K562 (cell line): Measurements from ENCODE around the gene EDARADD. TPM values are rescaled to one million over a fixed set of nuclear protein-coding genes. Genes with fewer than 3 reads are reported as not detected.

Source experiments
- ELK1 ChIP-seq: sonication (generic); formaldehyde crosslinking; IDR thresholded peaks from 2 replicates; pipeline ENCODE4 v1.8.1; 2022; ENCODE audit warnings: missing genetic modification reagents
- FOSL1 ChIP-seq: fragments of 200-800 bp; sonication (Bioruptor generic); conservative IDR thresholded peaks from 2 replicates; pipeline ENCODE4 v1.6.1; 2016; ENCODE audit warnings: missing genetic modification characterization, missing compliant biosample characterization
- GTF2F1 ChIP-seq: IDR thresholded peaks from 2 replicates; pipeline ENCODE4 v1.6.1; 2011; ENCODE audit warnings: low read depth, low read length, improper control_type of control experiment
- HBP1 ChIP-seq: fragments of 450-650 bp; formaldehyde crosslinking; IDR thresholded peaks from 2 replicates; pipeline ENCODE4 v1.4.0; 2022; ENCODE audit warnings: missing genetic modification characterization
- HDAC6 ChIP-seq: IDR thresholded peaks from 2 replicates; pipeline ENCODE4 v1.6.1; 2012; ENCODE audit warnings: low read depth, mild to moderate bottlenecking, control low read depth, inconsistent platforms, low read length, moderate library complexity
- L3MBTL2 ChIP-seq: fragments of 450-650 bp; IDR thresholded peaks from 2 replicates; pipeline ENCODE4 v1.6.1; 2016; ENCODE audit warnings: mild to moderate bottlenecking, moderate library complexity
- MEF2A ChIP-seq: IDR thresholded peaks from 2 replicates; pipeline ENCODE4 v1.6.1; 2011; ENCODE audit warnings: low read depth, mild to moderate bottlenecking, low read length, moderate library complexity; ENCODE audit not compliant: control insufficient read depth
- MTA2 ChIP-seq: fragments of 450-650 bp; IDR thresholded peaks from 2 replicates; pipeline ENCODE4 v1.6.1; 2016; ENCODE audit warnings: low read depth
- MXD1 ChIP-seq: fragments of 250-450 bp; sonication (Bioruptor Pico); IDR thresholded peaks from 2 replicates; pipeline ENCODE4 v1.8.0; 2021; ENCODE audit warnings: borderline replicate concordance, mild to moderate bottlenecking, moderate library complexity; ENCODE audit not compliant: poor library complexity, severe bottlenecking
- MYNN ChIP-seq, 2 experiments: sonication (generic); formaldehyde crosslinking in 1 of 2; IDR thresholded peaks; 2 replicates each; pipeline versions ENCODE4 v1.5.0 to v1.6.1; 2016 to 2020; ENCODE audit warnings: antibody characterized with exemption in 1 of 2, missing genetic modification reagents in 1 of 2
- PML ChIP-seq: IDR thresholded peaks from 2 replicates; pipeline ENCODE4 v1.6.1; 2012; ENCODE audit warnings: low read length, inconsistent platforms
- RAD21 ChIP-seq, 2 experiments: fragments of 250-450 bp in 1 of 2; fragments of 450-650 bp in 1 of 2; sonication (Bioruptor Pico) in 1 of 2; formaldehyde crosslinking in 1 of 2; IDR thresholded peaks in 1 of 2; conservative IDR thresholded peaks in 1 of 2; 2 replicates each; pipeline versions ENCODE4 v1.4.0 to v1.8.0; 2020 to 2022; ENCODE audit warnings: mild to moderate bottlenecking in 2 of 2, moderate library complexity in 1 of 2
- RNF219 ChIP-seq: fragments of 250-450 bp; sonication (Bioruptor Pico); IDR thresholded peaks from 2 replicates; pipeline ENCODE4 v1.5.0; 2022; ENCODE audit warnings: mild to moderate bottlenecking
- SRF ChIP-seq, 2 experiments: fragments of 250-450, 450-650 bp in 1 of 2; sonication (Bioruptor Pico) in 1 of 2; sonication (generic) in 1 of 2; formaldehyde crosslinking; IDR thresholded peaks; 2 replicates each; pipeline versions ENCODE4 v1.5.0 to v1.5.1; 2020 to 2022; ENCODE audit warnings: mild to moderate bottlenecking in 1 of 2, missing genetic modification reagents in 1 of 2
- TARDBP ChIP-seq: fragments of 450-650 bp; IDR thresholded peaks from 2 replicates; pipeline ENCODE4 v1.6.1; 2016
- TEAD2 ChIP-seq: fragments of 450-650 bp; IDR thresholded peaks from 2 replicates; pipeline ENCODE4 v1.6.1; 2016; ENCODE audit warnings: missing genetic modification characterization, control low read depth, missing compliant biosample characterization
- TFAP4 ChIP-seq: sonication (generic); formaldehyde crosslinking; IDR thresholded peaks from 2 replicates; pipeline ENCODE4 v1.8.0; 2022; ENCODE audit warnings: missing genetic modification reagents, mild to moderate bottlenecking, moderate library complexity, borderline replicate concordance
- ZNF134 ChIP-seq: fragments of 250-450 bp; sonication (Bioruptor Pico); conservative IDR thresholded peaks from 2 replicates; pipeline ENCODE4 v1.4.0; 2020
- ZNF212 ChIP-seq: fragments of 450-650 bp; formaldehyde crosslinking; IDR thresholded peaks from 2 replicates; pipeline ENCODE4 v1.4.0; 2020; ENCODE audit warnings: mild to moderate bottlenecking
- ZNF217 ChIP-seq: sonication (generic); formaldehyde crosslinking; IDR thresholded peaks from 2 replicates; pipeline ENCODE4 v1.8.0; 2022; ENCODE audit warnings: mild to moderate bottlenecking, missing genetic modification reagents
- ZNF384 ChIP-seq: IDR thresholded peaks from 2 replicates; pipeline ENCODE4 v1.6.1; 2012; ENCODE audit warnings: low read depth, low read length, improper control_type of control experiment
- ZNF780A ChIP-seq: fragments of 250-450 bp; sonication (Bioruptor Pico); IDR thresholded peaks from 2 replicates; pipeline ENCODE4 v1.5.0; 2021; ENCODE audit warnings: mild to moderate bottlenecking
- polyA plus RNA-seq, 8 experiments: library from polyadenylated mRNA; depleted of rRNA in 4 of 8; stranded (reverse) in 5 of 8; unstranded in 3 of 8; fragments of >200 nt; fragmentation: Nextera tagmentation in 2 of 8; fragmentation: Illumina TruSeq in 1 of 8; extraction: Ambion mirVana in 2 of 8; extraction: Trizol in 1 of 8; gene quantifications; 2 replicates each; pipeline versions ENCODE4 v1.2.1 to v1.2.3, GENCODE V29; 2011 to 2014; ENCODE audit warnings: inconsistent platforms in 1 of 8, missing spikeins in 1 of 8
- total RNA-seq, 7 experiments: library from RNA; depleted of rRNA in 6 of 7; stranded (reverse); fragments of >200 nt in 6 of 7; fragmentation: Illumina TruSeq in 2 of 7; extraction: Trizol in 2 of 7; gene quantifications; 2 replicates each; pipeline versions ENCODE4 v1.2.1 to v1.2.3, GENCODE V29; 2011 to 2021; ENCODE audit warnings: low replicate concordance in 1 of 7

Gene EDARADD
- total and polyA plus RNA-seq, 9 of the 15 experiments (the other 6 are each of a cell fraction or from before 2014, with no cell fraction given) = 0.46 to 32.4 (median 20.6) TPM

GRCh38 chr1:236393681-236394481, at the start of gene EDARADD (continued):
- TF ChIP-seq ELK1 (CRISPR knock-in tag) (no peak), RNF219 (no peak), SRF (CRISPR knock-in tag; IDR thresholded peaks at IDR 0.05) (no peak), HBP1 (CRISPR knock-in tag) (no peak), MTA2 (no peak), FOSL1 (tag) (peak; percentile 62; the same call in 1 of the 2 replicates), MYNN (IDR thresholded peaks at IDR 0.05) (no peak), MYNN (CRISPR knock-in tag; IDR thresholded peaks at IDR 0.05) (no peak), ZNF780A (CRISPR knock-in tag) (no peak), ZNF212 (CRISPR knock-in tag) (no peak), MXD1 (CRISPR knock-in tag) (no peak), ZNF134 (CRISPR knock-in tag) (no peak), ZNF217 (CRISPR knock-in tag) (no peak), MEF2A (no peak), TARDBP (no peak), RAD21 (CRISPR knock-in tag; conservative IDR thresholded peaks at IDR 0.05 in 1 of 2, IDR thresholded peaks at IDR 0.05 in 1 of 2) (0 out of 4 replicates have a peak, but pooled peaks of 1 of the 2 experiments have one; percentile 16), TEAD2 (no peak), TFAP4 (CRISPR knock-in tag) (no peak), PML (no peak; the same call in 1 of the 2 replicates), ZNF384 (peak; percentile 51; the same call in 1 of the 2 replicates), GTF2F1 (no peak), L3MBTL2 (peak; percentile 17; the same call in 1 of the 2 replicates), HDAC6 (no peak)
